GM18858 (cell line): ENCODE measurements around the gene SMIM32.

Source experiments
- ATAC-seq: cut with Tn5 transposase; IDR thresholded peaks from one replicate; pipeline ENCODE4 v1.9.1; 2021; ENCODE audit not compliant: unreplicated experiment

Gene SMIM32

GRCh38 chr5:136190091-136190720 lies 2.8 kb downstream of the SMIM32 start:
- ATAC-seq: no peak

GRCh38 chr5:136188859-136189258 lies 4.1 kb downstream of the SMIM32 start:
- no peak for ATAC-seq

- no peak for ATAC-seq
These were observed 6.2 kb downstream of the SMIM32 start for GRCh38 chr5:136186796-136187195.

GRCh38 chr5:136185974-136186665 lies 6.8 kb downstream of the SMIM32 start:
- ATAC-seq: no peak

GRCh38 chr5:136182618-136183017 lies 10.3 kb downstream of the SMIM32 start:
- no peak for ATAC-seq

GRCh38 chr5:136174021-136174659 lies 18.8 kb downstream of the SMIM32 start:
- peak; percentile 74 for ATAC-seq

GRCh38 chr5:136169218-136169617 lies 23.7 kb downstream of the SMIM32 start:
- ATAC-seq: no peak

- ATAC-seq: peak; percentile 74
These were observed 26.1 kb downstream of the SMIM32 start for GRCh38 chr5:136166909-136167308.

- no peak for ATAC-seq
These were observed 28.7 kb downstream of the SMIM32 start for GRCh38 chr5:136164226-136164625.

GRCh38 chr5:136162008-136162407 lies 31.0 kb downstream of the SMIM32 start:
- no peak for ATAC-seq

- ATAC-seq: no peak
These were observed 33.5 kb downstream of the SMIM32 start for GRCh38 chr5:136159457-136159856.

GRCh38 chr5:136157514-136157913 lies 35.4 kb downstream of the SMIM32 start:
- no peak for ATAC-seq

- no peak for ATAC-seq
These were observed 37.2 kb downstream of the SMIM32 start for GRCh38 chr5:136155761-136156160.

- no peak for ATAC-seq
These were observed 37.9 kb downstream of the SMIM32 start for GRCh38 chr5:136155078-136155477.

GRCh38 chr5:136153581-136154236 lies 39.3 kb downstream of the SMIM32 start:
- ATAC-seq: no peak

GRCh38 chr5:136149891-136150290 lies 43.1 kb downstream of the SMIM32 start:
- ATAC-seq: no peak

- no peak for ATAC-seq
These were observed 45.3 kb downstream of the SMIM32 start for GRCh38 chr5:136147632-136148031.

GRCh38 chr5:136146201-136146600 lies 46.8 kb downstream of the SMIM32 start:
- ATAC-seq: no peak

GRCh38 chr5:136145030-136145429 lies 47.9 kb downstream of the SMIM32 start:
- peak; percentile 59 for ATAC-seq

- no peak for ATAC-seq
These were observed 49.2 kb downstream of the SMIM32 start for GRCh38 chr5:136143763-136144162.

GRCh38 chr5:136143312-136143711 lies 49.6 kb downstream of the SMIM32 start:
- ATAC-seq: no peak

- peak; percentile 88 for ATAC-seq
These were observed 51.4 kb downstream of the SMIM32 start for GRCh38 chr5:136141561-136141960.
